Fibroblast of the aortic adventitia (primary cell): ENCODE measurements around the gene C17orf114.

Experiments used
- DNase-seq: peaks from one replicate; pipeline ENCODE4 v3.0.0-alpha.2; 2010; ENCODE audit warnings: low read depth
- H3K4me3 ChIP-seq: 2 replicates; pipeline ENCODE4 v1.5.1; 2011; ENCODE audit warnings: low read depth, mild to moderate bottlenecking, control low read depth, low read length, moderate library complexity
- CTCF ChIP-seq: IDR thresholded peaks from 2 replicates; pipeline ENCODE4 v1.5.1; 2011; ENCODE audit warnings: mild to moderate bottlenecking, low read length, control low read depth, inconsistent platforms; ENCODE audit not compliant: insufficient read depth

C17orf114 gene

DNA sequence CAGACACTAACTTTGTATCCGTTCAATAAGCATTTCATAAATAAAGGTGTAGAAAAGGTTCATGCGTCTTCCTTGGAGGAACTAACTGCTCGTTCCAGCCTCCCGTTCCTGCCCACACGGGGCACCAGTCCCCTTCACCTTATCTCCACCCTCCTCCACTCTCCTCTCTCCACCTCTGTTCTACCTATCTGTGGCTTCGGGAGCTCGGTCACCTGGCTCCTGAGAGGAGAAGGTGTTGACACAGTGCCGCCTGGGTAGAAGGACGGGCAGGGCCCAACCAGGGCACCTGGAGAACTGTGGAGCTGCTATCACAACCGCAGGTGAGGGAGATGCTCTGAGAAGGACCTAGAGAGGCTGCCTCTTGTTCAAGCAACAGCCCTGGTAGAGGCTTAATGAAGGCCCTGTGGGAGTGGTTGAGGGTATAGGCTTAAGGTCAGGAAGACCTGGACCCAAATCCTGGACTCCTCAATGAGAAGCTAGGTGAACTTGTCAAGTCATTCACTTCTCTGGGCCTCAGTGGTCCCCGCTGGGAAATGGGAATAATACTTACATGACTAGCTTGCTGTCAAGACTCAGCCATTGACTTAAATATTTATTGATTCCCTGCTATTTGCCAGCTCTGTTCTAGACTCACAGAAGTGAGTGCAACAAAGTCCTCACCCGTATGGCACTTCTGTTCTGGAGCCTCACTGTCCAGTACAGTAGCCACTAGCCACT is 21.4 kb upstream of the C17orf114 start:
- no peak for TF ChIP-seq CTCF
- no peak overlapping the region for H3K4me3 ChIP-seq
- no peak for DNase-seq

- TF ChIP-seq CTCF: no peak
- no peak for DNase-seq
- no peak overlapping the region for H3K4me3 ChIP-seq
Measured at GRCh38 chr17:4822835-4823234, 20.7 kb upstream of the C17orf114 start.

GRCh38 chr17:4818276-4818675 is 16.1 kb upstream of the C17orf114 start:
- TF ChIP-seq CTCF: no peak
- no peak for DNase-seq
- H3K4me3 ChIP-seq: no peak overlapping the region

- H3K4me3 ChIP-seq: no peak overlapping the region
- TF ChIP-seq CTCF: no peak
- DNase-seq: no peak
Measured at GRCh38 chr17:4816826-4817225, 14.7 kb upstream of the C17orf114 start.

- no peak for DNase-seq
- peak; percentile 30 for TF ChIP-seq CTCF
- no peak overlapping the region for H3K4me3 ChIP-seq
Measured at GRCh38 chr17:4815043-4815675, 13.0 kb upstream of the C17orf114 start.

DNA sequence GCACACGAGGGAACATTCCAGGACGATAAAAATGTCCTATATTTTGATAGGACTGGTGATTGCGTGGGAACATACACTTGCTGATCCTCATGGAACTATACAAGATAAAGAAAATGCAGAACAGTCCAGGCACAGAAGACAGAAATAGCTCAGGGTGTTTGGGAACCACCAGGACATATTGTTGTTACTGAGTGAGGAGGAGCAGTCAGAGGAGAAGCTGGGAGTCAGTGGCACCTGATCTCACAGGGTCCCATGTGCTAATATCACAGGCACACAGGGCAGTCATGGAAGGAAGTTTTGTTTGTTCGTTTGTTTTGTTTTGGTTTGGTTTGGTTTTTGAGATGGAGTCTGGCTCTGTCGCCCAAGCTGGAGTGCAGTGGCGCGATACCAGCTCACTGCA is 10.6 kb upstream of the C17orf114 start:
- DNase-seq: no peak
- no peak overlapping the region for H3K4me3 ChIP-seq
- TF ChIP-seq CTCF: no peak
